ENCODE data around the gene MN1.

DNA sequence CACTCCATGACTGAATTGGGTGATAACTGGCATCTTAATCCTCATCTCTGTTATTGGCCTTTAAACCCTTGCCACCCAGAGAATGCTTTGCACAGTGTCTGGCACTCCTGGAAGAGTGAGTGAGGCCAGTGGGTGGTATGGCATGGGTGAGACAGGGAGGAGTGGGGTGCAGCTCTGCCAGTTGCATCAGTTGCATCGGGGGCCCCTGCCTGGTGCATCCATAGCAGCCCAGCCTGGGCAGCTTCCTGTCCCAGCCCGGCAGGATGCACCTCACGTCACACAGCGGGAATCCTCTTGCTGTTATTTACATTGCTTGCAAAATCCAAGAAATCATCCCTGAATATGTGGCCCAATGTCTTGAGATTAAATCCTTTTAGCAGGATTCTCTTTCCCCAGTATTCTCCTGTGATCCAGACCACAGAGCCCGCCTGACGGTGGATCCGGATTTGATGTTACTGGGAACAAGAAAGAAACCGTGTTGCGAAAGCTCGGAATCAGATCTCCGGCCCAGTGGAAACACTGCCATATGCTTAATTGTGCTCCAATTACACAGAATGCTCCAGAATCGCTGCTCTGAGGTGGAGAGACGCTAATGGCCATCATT lies 37.6 kb upstream of the MN1 start:
- TF ChIP-seq, protein P1, sequence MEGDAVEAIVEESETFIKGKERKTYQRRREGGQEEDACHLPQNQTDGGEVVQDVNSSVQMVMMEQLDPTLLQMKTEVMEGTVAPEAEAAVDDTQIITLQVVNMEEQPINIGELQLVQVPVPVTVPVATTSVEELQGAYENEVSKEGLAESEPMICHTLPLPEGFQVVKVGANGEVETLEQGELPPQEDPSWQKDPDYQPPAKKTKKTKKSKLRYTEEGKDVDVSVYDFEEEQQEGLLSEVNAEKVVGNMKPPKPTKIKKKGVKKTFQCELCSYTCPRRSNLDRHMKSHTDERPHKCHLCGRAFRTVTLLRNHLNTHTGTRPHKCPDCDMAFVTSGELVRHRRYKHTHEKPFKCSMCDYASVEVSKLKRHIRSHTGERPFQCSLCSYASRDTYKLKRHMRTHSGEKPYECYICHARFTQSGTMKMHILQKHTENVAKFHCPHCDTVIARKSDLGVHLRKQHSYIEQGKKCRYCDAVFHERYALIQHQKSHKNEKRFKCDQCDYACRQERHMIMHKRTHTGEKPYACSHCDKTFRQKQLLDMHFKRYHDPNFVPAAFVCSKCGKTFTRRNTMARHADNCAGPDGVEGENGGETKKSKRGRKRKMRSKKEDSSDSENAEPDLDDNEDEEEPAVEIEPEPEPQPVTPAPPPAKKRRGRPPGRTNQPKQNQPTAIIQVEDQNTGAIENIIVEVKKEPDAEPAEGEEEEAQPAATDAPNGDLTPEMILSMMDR (IDR thresholded peaks at IDR 0.05) = no peak
- no peak for TF ChIP-seq POLR2AphosphoS5 (IDR thresholded peaks at IDR 0.05)

All from breast epithelium (tissue), 3 donors.